SK-N-DZ (cell line): ENCODE results near the gene FANCE.
"Not testable (repeated sequence)": the region's sequence is repeated elsewhere in the genome, so short reads cannot be mapped to it uniquely, and the experiment has no call there.

Source experiments
- DNase-seq: peaks from one replicate; pipeline ENCODE4 v3.0.0-alpha.2; 2015; ENCODE audit warnings: low spot score

Gene FANCE

GRCh38 chr6:35432291-35432690 is 19.8 kb upstream of the FANCE start:
- no peak for DNase-seq

DNA sequence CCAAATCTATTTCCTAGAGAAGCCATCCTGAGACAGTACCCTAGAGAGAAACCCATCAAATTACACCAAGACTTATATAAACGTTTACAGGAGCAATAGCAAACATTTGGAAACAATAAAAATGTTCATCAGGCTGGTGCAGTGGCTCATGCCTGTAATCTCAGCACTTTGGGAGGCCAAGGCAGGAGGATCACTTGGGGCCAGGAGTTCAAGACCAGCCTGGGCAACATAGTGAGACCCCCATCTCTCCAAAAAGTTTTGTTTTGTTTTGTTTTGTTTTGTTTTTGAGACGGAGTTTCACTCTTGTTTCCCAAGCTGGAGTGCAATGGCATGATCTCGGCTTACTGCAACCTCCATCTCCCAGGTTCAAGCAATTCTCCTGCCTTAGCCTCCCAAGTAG is 19.4 kb upstream of the FANCE start:
- DNase-seq = not testable (repeated sequence)

DNA sequence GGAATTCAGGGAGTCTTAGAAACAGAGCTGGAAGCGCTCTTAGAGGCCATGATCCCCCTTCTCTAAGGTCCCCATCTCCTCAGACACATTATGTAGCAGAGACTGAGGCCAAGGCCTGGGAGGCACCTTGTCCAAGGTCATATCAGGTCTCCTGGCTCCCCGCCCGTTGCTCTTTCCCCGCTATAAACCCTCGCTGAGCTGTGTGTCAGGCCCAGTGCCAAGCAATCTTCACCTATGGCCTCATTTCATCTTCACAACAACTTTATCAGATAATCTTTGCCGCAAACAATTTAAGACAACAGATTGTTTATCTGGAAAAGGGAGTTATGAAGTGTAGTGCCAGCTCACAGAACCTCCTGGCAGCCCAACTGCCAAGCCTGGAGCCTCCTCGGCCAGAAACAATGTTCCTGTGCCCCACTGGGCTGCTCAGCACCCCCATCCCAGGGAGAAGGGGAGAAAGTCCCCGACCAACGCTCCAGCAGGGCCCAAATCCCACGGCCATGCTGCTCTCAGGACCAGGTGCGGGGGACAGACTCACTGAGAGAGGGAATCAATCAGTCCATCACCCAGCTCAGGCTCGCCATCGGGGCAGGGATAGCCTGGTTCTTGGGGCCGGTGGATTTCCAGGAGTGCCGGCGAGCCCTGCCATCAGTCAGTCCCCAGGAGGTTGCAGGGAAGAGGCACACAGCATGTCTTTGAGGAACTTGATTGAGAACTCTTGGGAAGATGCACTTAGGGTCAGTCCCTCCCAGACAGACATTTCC is 16.9 kb upstream of the FANCE start:
- no peak for DNase-seq

- no peak for DNase-seq
Measured at GRCh38 chr6:35436071-35436857, 15.9 kb upstream of the FANCE start.

DNA sequence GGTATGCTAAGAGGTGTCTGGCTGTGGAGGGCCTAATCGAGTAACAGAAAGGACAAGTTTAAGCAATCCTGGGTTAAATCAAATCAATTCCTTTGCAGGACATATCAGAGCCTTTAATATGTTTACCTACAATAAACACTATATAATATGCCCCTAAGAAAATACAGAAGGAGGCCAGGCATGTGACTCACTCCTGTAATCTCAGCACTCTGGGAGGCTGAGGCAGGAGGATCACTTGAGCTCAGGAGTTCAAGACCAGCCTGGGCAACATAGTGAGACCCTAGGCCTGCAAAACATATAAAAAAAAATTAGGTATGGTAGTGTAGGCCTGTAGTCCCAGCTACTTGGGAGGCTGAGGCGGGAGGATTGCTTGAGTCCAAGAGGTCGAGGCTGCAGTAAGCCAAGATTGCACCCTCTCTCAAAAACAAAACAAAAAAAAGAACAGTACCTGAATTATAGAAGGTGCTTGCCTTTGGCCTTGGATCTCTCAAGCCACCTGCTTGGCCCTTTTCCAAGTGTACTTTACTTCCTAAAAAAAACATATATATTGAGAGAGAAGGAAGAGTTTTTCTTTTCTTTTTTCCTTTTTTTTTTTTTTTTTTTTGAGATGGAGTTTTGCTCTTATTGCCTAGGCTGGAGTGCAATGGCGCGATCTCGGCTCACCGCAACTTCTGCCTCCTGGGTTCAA is 13.6 kb upstream of the FANCE start:
- not testable (repeated sequence) for DNase-seq

GRCh38 chr6:35439308-35439707 is 12.8 kb upstream of the FANCE start:
- no peak for DNase-seq

DNA sequence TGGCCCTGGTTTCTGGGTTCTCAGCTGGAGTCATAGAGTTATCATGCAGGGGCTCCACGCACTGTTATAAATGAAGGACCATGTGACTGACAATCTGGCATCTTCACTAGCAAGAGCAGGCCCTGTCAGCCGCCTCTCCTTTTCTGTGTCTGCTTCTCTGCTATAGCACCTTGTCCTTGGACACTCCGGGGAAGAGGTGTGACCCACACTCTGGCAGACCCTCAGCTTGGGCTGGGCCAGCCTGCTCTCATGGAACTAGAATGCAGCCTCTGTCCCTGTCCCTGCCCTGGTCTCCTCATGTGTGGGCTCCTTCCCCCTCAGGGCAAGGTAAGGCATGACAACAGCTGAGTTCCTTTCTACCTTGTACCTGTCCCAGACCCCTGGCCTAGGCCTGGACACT is 10.9 kb upstream of the FANCE start:
- no peak for DNase-seq

- DNase-seq = no peak
Measured at GRCh38 chr6:35441642-35442041, 10.5 kb upstream of the FANCE start.

- no peak for DNase-seq
Measured at GRCh38 chr6:35442693-35443092, 9.4 kb upstream of the FANCE start.

DNA sequence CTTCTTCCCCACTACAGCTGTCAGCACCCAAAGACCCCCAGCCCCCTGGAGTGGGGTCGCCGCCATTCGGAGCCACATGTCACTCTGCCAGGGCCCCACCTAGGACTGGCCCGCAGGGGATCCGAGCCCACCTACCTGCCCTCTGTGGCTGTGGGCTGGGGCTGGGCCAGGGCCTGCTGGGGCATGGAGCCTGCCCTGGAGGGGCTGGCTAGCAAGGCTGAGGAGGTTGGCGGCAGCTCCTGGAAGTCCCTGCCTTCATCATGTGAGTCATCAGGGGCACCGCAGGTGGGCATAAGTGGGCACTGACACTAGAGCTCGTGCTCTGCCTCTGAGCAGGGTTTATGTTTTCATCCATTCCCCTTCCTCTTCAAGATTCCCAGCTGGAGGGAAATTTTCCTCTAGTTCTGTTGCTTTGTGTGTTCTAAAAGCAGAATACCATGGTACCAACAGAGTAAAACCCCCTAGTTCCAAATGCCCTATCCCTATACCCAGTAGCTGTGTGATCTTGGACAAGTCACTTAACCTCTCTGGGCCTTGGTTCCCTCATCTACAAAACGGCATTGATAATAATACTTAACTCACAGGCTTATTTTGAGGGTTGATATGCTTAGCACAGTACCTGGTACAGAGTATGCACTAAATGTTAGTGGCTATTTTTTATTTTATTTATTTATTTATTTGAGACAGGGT is 8.7 kb upstream of the FANCE start:
- DNase-seq = no peak

GRCh38 chr6:35445691-35446090 is 6.4 kb upstream of the FANCE start:
- no peak for DNase-seq

DNA sequence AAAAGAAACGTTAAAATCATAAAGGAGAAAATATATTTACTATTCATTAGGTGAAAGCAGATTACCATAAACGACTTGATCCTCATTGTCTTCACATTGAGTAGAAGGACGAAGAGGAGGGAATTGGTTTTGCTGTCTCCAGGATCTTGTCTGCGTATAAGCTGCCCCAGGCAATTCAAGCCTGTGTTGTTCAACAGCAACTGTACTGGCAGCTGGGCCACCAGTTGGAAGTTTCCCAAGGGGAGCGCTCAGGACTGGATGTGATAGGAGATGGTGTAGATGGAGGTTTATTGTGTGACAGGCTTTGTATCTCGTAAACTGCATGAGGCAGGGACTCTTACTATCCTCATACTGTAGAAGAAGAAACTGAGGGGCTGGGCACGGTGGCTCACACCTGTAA is 3.9 kb upstream of the FANCE start:
- no peak for DNase-seq

DNA sequence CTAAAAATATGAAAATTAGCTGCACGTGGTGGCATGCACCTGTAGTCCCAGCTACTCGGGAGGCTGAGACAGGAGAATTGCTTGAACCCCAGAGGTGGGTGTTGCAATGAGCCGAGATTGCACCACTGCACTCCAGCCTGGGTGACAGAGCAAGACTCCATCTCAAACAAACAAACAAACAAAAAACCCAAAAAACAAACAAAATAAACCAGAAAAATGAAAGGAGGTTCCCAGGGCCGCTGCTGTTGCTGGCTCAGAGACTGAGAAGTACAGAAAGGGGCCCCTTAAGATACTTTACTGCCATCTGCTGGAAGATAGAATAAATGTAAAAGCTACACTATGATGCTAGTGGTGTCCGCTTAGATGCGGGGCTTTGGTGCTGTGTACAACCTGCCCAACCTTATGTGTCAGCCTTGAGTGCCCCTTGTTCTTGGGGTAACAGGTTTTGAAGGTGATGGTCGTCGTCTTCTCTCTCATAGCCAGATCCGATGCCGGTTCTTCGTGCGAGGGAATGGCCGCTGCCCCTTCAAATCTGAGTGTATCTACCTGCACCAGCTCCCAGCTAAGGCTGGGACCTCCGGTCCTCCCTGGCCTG is 2.8 kb upstream of the FANCE start:
- DNase-seq = peak; percentile 72

GRCh38 chr6:35451354-35452182 is 570 bp upstream of the FANCE start:
- no peak for DNase-seq

DNA sequence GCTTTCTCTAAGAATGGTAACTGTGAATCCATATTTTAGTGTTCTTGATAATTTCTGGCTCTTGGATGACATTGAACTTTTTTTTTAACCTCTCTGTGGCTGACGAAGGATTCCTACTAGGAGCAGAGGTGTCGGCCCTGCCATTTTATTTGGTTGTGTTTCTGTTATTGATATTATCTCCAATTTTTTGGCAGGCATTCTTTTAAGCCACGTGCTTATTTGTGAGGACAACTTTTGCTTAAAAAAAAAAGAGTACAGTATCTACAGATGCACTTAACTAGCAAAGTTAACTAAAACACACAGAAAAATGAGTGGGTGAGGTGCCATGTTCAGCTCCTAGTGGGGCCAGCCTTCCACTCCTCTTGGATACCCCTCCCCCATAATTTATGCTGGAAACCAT is 1.1 kb downstream of the FANCE start:
- no peak for DNase-seq

DNA sequence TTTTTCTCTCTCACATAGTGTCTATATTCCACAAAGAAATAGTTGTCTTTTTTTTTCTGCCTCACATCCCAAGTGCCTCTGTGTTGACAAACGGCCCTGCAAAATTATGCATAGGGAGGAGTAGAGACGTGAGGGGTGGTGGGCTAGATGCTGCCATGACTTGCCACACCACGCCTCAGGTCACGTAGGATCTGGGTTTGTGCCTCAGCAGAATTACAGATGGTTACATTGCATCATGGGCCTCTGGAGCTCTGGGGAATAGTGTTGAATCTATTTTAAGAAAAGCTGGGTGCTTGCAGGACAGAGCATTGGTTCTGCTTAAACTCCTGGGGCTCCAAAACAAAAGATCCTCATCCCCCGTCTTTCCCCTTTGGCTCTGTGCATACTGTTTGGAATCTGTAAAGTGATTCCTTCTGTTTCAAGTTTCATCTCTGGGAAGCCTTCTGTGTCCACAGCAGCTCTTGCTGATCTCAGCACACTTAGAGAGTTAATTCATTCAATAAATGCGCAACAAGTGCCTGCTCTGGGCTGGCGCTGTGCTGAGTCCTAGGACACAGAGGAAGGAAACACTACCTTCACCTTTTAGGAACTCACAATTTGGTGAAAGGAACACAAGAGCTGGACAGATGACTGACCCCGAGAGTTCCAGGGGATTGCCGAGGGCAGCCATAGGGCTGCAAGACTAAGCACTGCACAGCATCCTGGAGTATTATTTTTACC is 2.4 kb downstream of the FANCE start:
- no peak for DNase-seq

- no peak for DNase-seq
Measured at GRCh38 chr6:35457907-35458306, 5.8 kb downstream of the FANCE start.

DNA sequence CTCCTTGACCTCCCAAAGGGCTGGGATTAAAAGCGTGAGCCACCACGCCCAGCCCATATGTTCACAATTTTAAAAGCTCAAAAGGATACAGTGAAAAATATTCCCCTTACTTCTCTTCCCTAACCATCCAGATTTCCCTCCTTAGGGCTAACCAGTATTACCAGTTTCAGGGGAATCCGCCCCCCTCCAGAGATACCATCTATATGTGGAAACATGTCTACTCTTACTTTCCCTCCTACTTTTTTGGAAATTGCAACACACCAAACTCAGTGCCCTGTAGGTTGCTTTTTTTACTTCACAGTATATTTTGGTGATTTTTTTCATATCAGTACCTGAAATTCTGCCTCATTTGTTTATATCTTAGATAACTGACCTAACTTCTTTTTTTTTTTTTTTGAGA is 9.1 kb downstream of the FANCE start:
- no peak for DNase-seq

- DNase-seq = no peak
Measured at GRCh38 chr6:35463292-35463691, 11.2 kb downstream of the FANCE start.

DNA sequence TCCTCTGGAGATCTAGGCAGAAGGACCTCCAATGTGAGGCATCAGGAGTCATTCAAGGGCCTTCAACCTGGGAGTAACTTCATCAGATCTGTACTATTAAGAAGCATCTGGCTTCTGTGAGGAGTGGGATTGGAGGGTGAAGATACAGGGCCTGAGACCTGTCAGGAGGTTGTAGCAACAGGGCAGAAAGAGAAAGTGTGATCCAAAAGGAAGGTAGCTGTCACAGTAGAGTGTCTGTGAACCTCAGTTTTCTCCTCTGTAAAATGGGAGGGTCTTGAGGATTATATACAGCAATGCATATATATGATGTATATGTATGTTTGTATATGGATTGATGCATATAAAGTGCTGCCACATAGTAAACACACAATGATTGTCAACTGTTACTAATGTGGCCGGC is 13.5 kb downstream of the FANCE start:
- no peak for DNase-seq
